Neuronal stem cell (in vitro differentiated cells): Measurements from ENCODE around the gene RASA3.

ENCODE experiments used
- DNase-seq: peaks from one replicate; pipeline ENCODE4 v3.0.0-alpha.2; 2013; ENCODE audit warnings: low spot score
- H2AFZ ChIP-seq: one replicate; pipeline ENCODE4 v1.6.1; 2013; ENCODE audit warnings: mild to moderate bottlenecking, low read length, inconsistent platforms
- H2AK5ac ChIP-seq: 2 replicates; pipeline ENCODE4 v1.6.1; 2013; ENCODE audit warnings: low read depth, mild to moderate bottlenecking, inconsistent platforms, low read length, moderate library complexity, mixed read lengths
- H2BK120ac ChIP-seq: 2 replicates; pipeline ENCODE4 v1.6.1; 2013; ENCODE audit warnings: low read depth, mild to moderate bottlenecking, inconsistent platforms, low read length, moderate library complexity, mixed read lengths
- H2BK12ac ChIP-seq: one replicate; pipeline ENCODE4 v1.6.1; 2013; ENCODE audit warnings: low read length, inconsistent platforms
- H2BK15ac ChIP-seq: 2 replicates; pipeline ENCODE4 v1.6.1; 2013; ENCODE audit warnings: mild to moderate bottlenecking, low read length, inconsistent platforms, mixed read lengths
- H2BK5ac ChIP-seq: one replicate; pipeline ENCODE4 v1.6.1; 2013; ENCODE audit warnings: inconsistent platforms, mild to moderate bottlenecking, low read length, moderate library complexity
- H3K14ac ChIP-seq: one replicate; pipeline ENCODE4 v1.6.1; 2013; ENCODE audit warnings: low read length, inconsistent platforms
- H3K18ac ChIP-seq: 2 replicates; pipeline ENCODE4 v1.6.1; 2013; ENCODE audit warnings: low read length, inconsistent platforms
- H3K23ac ChIP-seq: 2 replicates; pipeline ENCODE4 v1.6.1; 2013; ENCODE audit warnings: low read depth, mild to moderate bottlenecking, mixed read lengths, low read length, inconsistent platforms; ENCODE audit not compliant: poor library complexity
- H3K27ac ChIP-seq: replicated peaks from 3 replicates; pipeline ENCODE4 v1.5.1; 2013; ENCODE audit warnings: low read length, inconsistent platforms
- H3K27me3 ChIP-seq, 3 experiments: 2 replicates each; pipeline ENCODE4 v1.6.1; 2013; ENCODE audit warnings: low read length in 3 of 3, mild to moderate bottlenecking in 2 of 3, inconsistent platforms in 1 of 3, low read depth in 1 of 3, mixed read lengths in 1 of 3, moderate library complexity in 1 of 3; ENCODE audit not compliant: control insufficient read depth in 3 of 3, insufficient read depth in 3 of 3
- H3K36me3 ChIP-seq, 2 donors: replicated peaks in 1 of 2; 2 replicates each; pipeline ENCODE4 v1.6.1; 2013; ENCODE audit warnings: low read length in 2 of 2; ENCODE audit not compliant: control insufficient read depth in 2 of 2, insufficient read depth in 2 of 2
- H3K4ac ChIP-seq: 2 replicates; pipeline ENCODE4 v1.6.1; 2013; ENCODE audit warnings: inconsistent platforms, mild to moderate bottlenecking, low read length, moderate library complexity
- H3K4me1 ChIP-seq, 2 donors: 1 replicate in 1 of 2; 2 replicates in 1 of 2; pipeline ENCODE4 v1.6.1; 2013; ENCODE audit warnings: low read length in 2 of 2, low read depth in 1 of 2; ENCODE audit not compliant: control insufficient read depth in 2 of 2, insufficient read depth in 1 of 2
- H3K4me2 ChIP-seq: one replicate; pipeline ENCODE4 v1.6.1; 2013; ENCODE audit warnings: mild to moderate bottlenecking, low read length, inconsistent platforms; ENCODE audit not compliant: insufficient read depth, poor library complexity, severe bottlenecking
- H3K4me3 ChIP-seq, 2 donors: 2 replicates each; pipeline ENCODE4 v1.5.1; 2013; ENCODE audit warnings: low read length in 2 of 2, mild to moderate bottlenecking in 2 of 2, inconsistent platforms in 1 of 2, moderate library complexity in 1 of 2
- H3K79me1 ChIP-seq: one replicate; pipeline ENCODE4 v1.6.1; 2013; ENCODE audit warnings: low read depth, mild to moderate bottlenecking, inconsistent platforms, low read length, moderate library complexity
- H3K9ac ChIP-seq: one replicate; pipeline ENCODE4 v1.6.1; 2013; ENCODE audit warnings: mild to moderate bottlenecking, low read depth, low read length, inconsistent platforms; ENCODE audit not compliant: poor library complexity
- H3K9me3 ChIP-seq, 2 donors: replicated peaks in 1 of 2; 2 replicates each; pipeline versions ENCODE3 to v1.6.1; 2013; ENCODE audit warnings: low read length in 2 of 2, mild to moderate bottlenecking in 2 of 2, inconsistent platforms in 1 of 2, low read depth in 1 of 2, mixed read lengths in 1 of 2, moderate library complexity in 1 of 2; ENCODE audit not compliant: control insufficient read depth in 2 of 2, insufficient read depth in 1 of 2
- H4K8ac ChIP-seq: one replicate; pipeline ENCODE4 v1.6.1; 2013; ENCODE audit warnings: low read depth, mild to moderate bottlenecking, inconsistent platforms, low read length, moderate library complexity
- H4K91ac ChIP-seq: one replicate; pipeline ENCODE4 v1.6.1; 2013; ENCODE audit warnings: low read length, low read depth, mild to moderate bottlenecking, inconsistent platforms; ENCODE audit not compliant: poor library complexity
- WGBS, 2 donors: extraction: QIAGEN DNeasy Blood & Tissue Kit; methylation state at CpG; one replicate each; pipeline ENCODE4 v1.1.7; 2013; ENCODE audit warnings: missing lambda C conversion rate in 2 of 2, mixed read lengths in 1 of 2; ENCODE audit not compliant: insufficient read length in 2 of 2, insufficient replicate concordance in 1 of 2; ENCODE audit errors: extremely low coverage in 2 of 2; 5-methylcytosine and 5-hydroxymethylcytosine counted together

Gene RASA3

GRCh38 chr13:113951246-113951999, 181.0 kb downstream of the RASA3 start:
- Histone ChIP-seq H2BK5ac (peak overlapping the region; percentile 53), H3K9ac (no peak overlapping the region), H3K4me2 (no peak overlapping the region), H2BK120ac (no peak overlapping the region), H2BK12ac (peak overlapping the region; percentile 73), H3K23ac (peak overlapping the region; percentile 43), H3K9me3 (peaks cover 2 to 5% of the 10 kb centered on the region in 2 donors), H2AK5ac (peak overlapping the region; percentile 37), H2BK15ac (no peak overlapping the region), H3K79me1 (no peaks in the 10 kb centered on the region), H3K4me1 (no peaks in the 10 kb centered on the region), H4K91ac (no peak overlapping the region), H3K14ac (peak overlapping the region; percentile 21), H3K4ac (no peak overlapping the region), H4K8ac (peak overlapping the region; percentile 43), H3K27ac (no peak overlapping the region), H3K36me3 (no peaks in the 10 kb centered on the region), H3K18ac (peak overlapping the region; percentile 83), H3K4me3 (no peak overlapping the region), H2AFZ (no peak overlapping the region), H3K27me3 (no peaks in the 10 kb centered on the region)
- DNase-seq, result peak; percentile 43
- no CpG with 5 or more reads among the region's 42 CpGs for WGBS, 2 donors

- H4K8ac ChIP-seq, result no peak overlapping the region
- H2BK5ac ChIP-seq, result peak overlapping the region; percentile 5
- H3K9me3 ChIP-seq, result peaks cover 0 to under 1% of the 10 kb centered on the region in 2 donors
- no peak overlapping the region for H3K4me2 ChIP-seq
- H3K18ac ChIP-seq, result peak overlapping the region; percentile 83
- H3K79me1 ChIP-seq, result peaks cover 3% of the 10 kb centered on the region
- H3K27me3 ChIP-seq, result no peaks in the 10 kb centered on the region
- no peaks in the 10 kb centered on the region for H3K36me3 ChIP-seq
- H3K14ac ChIP-seq, result peak overlapping the region; percentile 82
- no peak overlapping the region for H2AFZ ChIP-seq
- H3K9ac ChIP-seq, result peak overlapping the region; percentile 60
- H3K4me3 ChIP-seq, result no peak overlapping the region
- whole genome bisulfite sequencing, 2 donors, result no CpG with 5 or more reads among the region's 24 CpGs
- peak overlapping the region; percentile 67 for H2BK15ac ChIP-seq
- H3K27ac ChIP-seq, result no peak overlapping the region
- H2BK120ac ChIP-seq, result no peak overlapping the region
- no peaks in the 10 kb centered on the region for H3K4me1 ChIP-seq
- peak overlapping the region; percentile 41 for H2BK12ac ChIP-seq
- H2AK5ac ChIP-seq, result peak overlapping the region; percentile 94
- H3K23ac ChIP-seq, result no peak overlapping the region
- no peak overlapping the region for H4K91ac ChIP-seq
- DNase-seq, result no peak
- no peak overlapping the region for H3K4ac ChIP-seq
These were observed 181.8 kb downstream of the RASA3 start for GRCh38 chr13:113950451-113951245.

GRCh38 chr13:113949546-113949945, 182.9 kb downstream of the RASA3 start:
- Histone ChIP-seq H2AK5ac (no peak overlapping the region), H4K8ac (no peak overlapping the region), H4K91ac (no peak overlapping the region), H3K27ac (no peak overlapping the region), H3K23ac (no peak overlapping the region), H3K4me2 (no peak overlapping the region), H2BK15ac (no peak overlapping the region), H3K4me1 (no peaks in the 10 kb centered on the region), H3K27me3 (no peaks in the 10 kb centered on the region), H3K4ac (no peak overlapping the region), H3K18ac (no peak overlapping the region), H2BK120ac (no peak overlapping the region), H3K36me3 (no peaks in the 10 kb centered on the region), H3K9ac (no peak overlapping the region), H3K79me1 (peaks cover 3% of the 10 kb centered on the region), H2BK12ac (no peak overlapping the region), H3K9me3 (no peaks in the 10 kb centered on the region), H3K4me3 (no peak overlapping the region), H2BK5ac (no peak overlapping the region), H3K14ac (no peak overlapping the region), H2AFZ (no peak overlapping the region)
- no CpG with 5 or more reads among the region's 5 CpGs for WGBS, 2 donors
- DNase-seq, result no peak
